Activated CD4-positive, alpha-beta T cell treated with anti-CD3 and anti-CD28 coated beads for 1 hour (primary cell): ENCODE measurements around the gene ZNF710.

Source experiments
- DNase-seq: peaks from one replicate; pipeline ENCODE4 v3.0.0-alpha.2; 2020

The ZNF710 gene

DNA sequence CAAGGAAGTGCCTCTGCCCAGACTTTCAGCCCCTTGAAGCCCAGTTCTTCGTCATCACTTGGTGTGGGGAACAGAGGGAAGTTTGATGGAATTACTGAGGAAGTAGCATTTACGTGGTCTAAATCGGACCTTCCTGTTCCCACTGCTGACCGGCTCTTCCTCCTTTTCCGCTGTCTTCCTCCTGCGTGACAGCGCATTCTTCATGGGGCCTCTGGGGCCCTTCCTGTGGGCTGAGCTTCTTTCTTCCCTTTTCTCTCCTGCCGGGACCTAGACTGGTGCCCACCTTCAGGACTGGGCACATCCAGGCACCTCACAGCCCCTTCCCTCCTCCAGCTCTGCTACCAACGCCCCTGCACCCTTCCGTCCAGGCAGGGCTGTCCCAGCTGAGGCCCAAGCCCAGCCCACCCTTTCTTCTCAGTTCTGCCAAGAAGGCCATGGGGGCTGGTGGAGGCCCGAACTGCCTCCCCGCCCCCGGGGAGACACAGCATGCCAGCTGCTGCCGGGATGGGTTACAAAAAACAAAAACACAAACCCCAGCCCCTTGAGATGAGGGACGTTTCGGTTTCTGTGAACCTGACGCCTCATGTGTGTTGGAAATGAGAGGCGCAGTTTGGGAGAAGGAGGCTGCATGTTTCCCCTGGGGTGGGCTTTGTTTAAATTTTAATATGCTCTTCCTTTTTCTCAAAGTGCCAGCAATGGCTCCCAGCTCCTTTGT is 19.1 kb downstream of the ZNF710 start:
- DNase-seq, result no peak

DNA sequence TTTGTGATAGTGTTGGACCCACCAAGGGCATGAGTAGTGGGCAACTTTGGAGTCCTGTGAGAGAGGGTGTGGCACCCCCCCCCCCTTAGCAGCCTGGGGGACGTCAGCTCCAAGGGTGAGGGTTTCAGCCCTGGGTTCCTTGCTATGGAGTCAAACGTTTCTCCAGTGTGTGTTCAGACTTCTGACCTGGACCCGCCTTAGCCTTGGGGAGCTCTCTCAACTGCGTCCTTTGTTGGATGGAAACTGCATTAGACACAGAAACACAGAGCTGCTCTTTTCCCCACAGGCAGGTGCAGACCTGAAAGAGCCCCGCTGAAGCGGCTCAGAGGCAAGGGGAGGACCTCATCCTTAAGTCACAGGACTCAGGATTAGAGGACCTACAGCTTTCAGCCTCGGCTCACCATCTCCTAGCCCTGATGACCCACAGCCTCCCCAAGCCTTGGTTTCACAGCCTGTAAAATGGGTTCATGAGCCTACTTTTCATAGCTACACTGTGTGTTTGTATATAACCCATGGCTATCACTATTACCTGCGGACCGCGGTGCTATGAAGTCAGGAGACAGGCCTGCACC is 19.9 kb downstream of the ZNF710 start:
- no peak for DNase-seq

DNA sequence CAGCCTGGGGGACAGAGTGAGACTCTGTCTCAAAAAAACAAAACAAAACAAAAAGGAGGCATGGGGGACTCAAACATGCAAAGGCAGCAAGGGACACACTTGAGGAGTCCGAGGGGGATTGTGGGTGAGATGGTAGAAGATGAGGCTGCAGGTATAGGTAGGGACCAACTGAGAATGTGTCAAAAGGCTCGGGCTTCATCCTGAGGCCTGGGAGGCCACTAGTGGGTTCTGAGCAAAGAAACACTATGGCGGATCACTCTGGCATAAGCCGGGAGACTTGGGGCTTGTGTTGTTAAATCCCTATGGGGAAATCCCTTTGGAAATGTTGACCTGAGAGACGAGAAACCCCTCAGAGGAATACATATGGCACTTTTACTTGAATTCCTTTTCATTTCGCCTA is 21.2 kb downstream of the ZNF710 start:
- no peak for DNase-seq

DNA sequence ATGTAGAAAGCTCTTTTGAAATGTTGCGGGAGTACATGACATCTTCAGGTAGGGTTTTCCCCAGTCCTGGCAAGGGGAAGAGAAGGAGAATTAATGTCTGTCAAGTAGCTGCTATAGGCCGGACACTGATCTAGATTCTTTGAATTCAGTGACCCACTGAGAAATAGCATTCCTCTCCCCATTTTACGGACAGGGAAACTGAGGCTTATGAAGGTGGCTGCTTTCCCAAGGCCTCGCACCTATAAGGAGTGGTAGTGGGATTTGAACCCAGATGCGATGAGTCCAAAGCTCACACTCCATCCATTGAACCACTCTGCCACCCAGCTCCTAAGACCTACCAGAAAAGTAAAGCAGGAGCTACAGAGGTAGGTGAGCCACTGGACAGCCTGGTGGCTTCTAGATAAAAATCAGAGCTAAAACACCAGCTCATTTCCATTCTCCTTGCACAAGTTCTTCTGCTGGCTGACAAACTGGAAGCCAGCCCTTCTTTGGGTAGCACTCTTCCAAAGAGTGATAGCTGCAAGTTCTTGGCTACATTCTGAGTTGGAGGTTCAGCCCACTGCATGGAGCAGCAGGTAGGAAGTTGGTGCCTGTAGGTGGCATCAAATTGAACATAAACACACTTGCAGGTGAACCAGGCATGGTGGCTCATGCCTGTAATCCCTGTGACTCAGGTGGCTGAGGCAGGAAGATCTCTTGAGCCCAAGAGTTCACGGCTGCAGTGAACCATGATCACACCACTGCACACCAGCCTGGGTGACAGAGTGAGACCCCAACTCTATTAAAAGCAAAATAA is 22.0 kb downstream of the ZNF710 start:
- DNase-seq, result no peak

DNA sequence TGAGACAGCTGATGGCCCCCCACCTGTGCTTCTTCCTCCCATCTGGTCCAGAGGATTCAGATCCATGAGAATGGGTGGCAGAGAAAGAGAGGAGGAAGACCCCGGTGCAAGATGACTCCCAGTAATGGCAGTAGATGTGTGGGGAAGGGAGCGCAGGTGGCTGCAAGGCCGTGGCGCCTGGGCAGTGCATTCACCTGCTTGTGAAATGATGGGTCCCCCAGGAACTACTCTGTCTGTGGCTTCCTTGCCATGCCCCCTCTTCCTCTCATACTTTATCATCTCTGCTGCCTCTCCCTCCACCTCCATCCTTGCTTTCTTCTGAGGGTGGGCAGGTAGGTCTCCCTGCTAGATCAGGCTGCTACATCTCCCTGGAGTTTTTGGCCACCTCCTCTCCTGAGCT is 23.3 kb downstream of the ZNF710 start:
- DNase-seq, result no peak

DNA sequence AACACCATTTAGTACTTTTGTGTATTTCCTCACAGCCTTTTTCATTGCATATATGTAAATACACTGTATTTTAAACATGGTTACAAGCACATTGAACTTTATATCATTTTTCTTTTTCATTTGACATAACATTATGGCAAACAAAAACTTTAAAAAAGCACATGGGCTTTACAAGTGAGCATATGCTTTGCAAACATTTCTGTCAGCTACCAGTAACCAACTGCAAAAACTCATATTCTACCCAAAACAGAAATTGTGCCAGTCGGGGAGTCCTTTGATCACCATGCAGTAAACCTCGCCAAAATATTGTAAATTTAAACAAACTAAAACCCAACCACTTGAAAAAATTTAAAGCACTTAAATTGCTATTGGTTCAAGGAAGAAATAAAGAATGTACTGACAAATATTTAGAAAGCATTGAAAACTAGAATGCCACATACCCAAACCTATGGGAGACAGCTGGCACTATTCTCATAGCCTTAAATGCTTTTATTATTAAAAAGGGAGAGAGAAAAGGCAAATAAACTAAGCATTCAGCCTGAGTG is 24.4 kb downstream of the ZNF710 start:
- no peak for DNase-seq

DNA sequence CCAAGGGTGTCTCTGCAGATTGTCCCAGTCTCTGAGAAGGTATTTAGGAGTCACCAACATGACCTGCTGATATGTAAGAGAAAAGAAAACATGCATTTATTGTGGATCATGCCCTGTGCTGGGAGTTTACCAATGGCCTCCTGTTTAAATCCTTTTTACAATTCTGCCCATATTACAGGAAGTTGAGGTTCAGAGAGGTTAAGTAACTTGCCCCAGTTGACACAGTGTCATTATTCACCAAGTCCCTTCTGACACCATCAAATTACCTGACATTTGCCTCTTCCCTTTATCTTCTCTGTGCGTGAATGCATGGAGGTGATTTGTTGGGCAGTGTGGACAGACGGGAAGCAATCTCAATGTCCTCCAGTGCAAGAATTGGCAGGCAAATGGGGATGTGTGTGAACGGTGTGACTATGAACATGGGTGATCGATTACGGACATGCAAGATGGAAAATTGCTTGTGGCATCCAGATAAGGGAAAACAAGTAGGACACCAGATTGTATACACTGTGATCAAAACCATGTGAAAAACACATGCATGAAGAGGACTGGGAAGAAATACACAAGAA is 27.3 kb downstream of the ZNF710 start:
- DNase-seq, result no peak

DNA sequence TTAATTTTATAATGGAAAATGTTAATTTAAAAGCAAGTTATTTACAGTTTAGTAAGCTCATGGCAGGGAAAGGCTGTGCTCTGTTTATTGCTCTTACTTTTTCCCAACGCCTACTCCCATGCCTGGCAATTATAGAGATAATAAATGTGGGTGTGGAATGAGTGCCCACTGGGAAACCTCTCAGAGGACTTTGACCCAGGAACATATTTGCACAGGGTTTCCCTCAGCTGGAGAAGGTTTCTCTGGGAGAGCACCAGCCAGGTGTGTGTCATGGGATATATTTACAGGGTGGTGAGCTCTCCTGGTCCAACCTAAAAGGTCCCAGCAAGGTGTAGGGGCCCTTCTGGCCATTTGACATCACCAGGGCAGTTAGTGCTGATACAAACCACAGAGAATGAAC is 27.9 kb downstream of the ZNF710 start:
- no peak for DNase-seq

DNA sequence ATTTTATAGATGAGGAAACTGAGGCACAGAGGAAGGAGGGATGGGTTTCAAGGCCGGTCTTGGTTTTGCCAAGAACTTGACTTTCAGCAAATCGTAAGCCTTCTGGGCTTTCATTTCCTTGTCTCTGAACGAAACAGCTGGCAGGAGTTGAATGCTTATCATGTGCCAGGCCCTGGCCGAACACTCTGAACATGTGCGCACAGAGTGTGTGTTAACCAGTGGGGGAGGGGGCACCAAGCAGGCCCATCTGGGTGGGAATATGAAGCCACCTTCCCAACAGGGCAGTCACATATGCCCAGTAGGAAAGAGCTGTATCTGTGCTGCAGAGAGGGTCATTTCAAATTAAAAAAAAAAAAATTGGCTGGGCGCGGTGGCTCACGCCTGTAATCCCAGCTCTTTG is 29.3 kb downstream of the ZNF710 start:
- DNase-seq, result no peak

DNA sequence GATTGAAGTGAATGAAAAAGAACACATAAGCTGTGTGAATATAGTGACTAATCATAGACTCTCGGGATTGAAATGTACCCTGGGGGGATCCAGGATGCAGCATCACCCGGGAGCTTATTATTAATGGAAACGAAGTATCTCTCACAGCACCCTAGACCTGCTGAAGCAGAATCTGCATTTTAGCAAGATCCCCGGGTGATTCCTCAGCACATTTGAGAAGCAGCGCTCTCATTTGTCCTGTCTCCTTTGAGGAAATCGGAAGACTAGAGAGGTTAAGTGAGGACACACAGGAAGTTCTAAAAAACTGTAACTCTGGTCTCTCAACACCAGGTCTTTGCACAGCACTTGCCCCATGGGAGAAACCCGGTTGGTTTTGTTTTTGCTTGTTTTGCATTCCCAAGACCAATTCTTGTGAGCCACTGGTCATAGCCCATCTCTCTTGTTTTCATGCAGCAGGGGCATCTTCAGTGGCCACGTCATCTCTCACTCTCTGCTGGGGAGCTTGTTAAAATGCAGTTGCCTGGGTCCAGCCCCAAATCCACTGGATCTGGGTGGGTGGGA is 30.2 kb downstream of the ZNF710 start:
- no peak for DNase-seq

DNA sequence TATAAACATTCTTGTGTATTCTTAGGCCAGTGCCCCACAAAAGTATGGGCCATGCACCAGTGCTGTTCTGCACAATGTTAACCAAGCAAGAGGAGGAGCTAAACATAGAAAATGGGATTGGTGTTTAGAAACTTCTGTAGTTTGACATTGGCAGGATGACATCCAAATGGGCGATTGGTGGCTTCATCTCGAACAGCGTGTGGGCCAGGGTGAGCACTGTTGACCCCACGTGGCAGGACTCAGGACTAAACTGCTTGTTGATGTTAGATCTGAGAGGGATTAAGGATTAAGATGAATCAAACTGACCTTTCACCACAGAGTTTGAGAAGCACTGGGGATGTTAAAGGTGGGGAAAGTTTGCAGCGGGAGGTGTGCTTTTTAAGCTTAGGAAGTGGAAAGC is 31.9 kb downstream of the ZNF710 start:
- no peak for DNase-seq

DNA sequence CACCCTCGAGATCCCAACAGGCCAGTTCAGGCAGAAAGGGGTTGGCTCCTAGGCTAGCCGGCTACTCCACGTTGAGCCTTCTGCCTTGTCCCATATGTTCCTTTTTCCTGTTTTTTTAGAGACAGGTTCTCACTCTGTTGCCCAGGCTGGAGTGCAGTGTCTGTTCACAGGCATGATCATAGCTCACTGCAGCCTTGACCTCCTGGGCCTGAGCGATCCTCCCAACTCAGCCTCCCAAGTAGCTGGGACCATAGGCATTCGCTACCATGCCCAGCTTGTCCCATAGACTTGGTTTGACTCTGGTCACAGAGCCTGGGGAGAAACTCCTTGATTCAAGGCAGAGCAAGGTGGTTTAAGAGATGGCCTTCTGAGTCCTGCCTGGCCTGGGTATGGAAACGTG is 32.3 kb downstream of the ZNF710 start:
- DNase-seq, result no peak

DNA sequence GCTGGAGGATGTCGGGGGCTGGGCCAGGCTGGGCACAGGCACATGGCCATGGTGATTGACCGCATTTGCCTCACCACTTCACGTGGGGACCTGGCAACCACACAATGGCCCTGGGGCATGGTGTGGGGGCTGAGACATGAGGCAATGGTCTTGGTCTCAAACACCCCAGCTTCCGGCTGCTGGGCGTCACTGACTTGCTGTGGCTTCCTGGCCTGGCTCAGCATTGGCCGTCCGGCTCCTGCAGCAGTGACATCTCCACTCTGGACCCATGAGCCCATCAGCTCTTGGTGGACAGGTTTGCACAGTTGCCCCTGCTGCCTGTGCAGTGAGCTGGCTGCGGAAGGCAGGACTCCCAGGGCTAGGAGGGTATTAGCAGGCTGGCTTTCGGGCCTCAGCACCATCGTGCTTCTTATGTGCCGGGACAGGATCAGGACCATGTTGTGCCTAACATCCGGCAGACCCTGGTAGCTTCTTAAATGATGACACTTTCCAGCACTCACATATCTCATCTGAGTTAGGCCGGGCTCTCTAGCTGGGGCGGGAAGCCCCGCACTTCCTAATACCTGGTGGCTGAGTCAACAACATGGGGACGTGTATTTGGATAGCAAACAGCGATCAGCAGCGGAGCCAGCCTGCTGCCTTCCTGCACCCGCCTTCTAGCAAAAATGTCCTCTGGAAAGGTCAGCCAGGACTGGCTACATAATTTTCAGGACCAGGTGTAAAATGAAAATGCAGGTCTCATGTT is 34.1 kb downstream of the ZNF710 start:
- DNase-seq, result no peak

DNA sequence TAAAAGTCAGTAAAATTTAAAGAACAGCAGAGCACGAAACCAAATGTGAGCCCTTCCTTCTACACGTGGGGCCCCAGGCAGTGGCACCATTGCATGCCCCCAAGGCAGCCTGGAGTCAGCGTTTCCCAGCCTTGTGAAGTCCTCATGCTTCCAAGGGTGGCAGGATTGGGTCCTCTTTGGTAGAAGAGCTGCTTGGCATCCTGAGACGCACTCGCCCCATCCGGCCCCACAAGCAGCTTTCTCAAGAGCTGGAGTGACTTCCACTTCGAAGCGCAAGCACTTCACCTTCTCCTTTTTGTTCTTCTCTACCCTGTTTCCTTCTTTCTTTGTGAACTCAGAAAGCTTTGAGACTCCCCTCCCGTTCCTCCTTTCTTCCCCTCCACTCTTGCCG is 34.7 kb downstream of the ZNF710 start:
- no peak for DNase-seq

DNA sequence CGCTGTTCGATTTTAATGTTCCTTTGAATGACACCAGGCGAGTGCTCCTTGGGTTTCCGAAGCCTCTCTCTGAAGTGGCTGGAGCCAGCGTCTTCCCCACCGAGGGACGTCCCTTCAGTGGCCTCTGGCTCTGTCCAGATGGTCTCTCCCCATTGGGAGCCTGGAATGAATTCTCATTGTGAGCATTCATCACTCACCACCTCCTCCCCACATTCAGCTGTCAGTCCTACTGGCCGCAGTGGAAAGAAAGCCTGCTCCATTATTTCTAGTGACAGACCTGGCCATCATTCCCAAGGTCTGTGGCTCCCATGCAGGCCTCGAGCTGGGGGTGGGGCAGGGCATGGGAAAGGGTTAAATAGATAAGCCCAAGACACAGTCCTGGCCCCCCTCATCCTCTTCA is 35.2 kb downstream of the ZNF710 start:
- no peak for DNase-seq

DNA sequence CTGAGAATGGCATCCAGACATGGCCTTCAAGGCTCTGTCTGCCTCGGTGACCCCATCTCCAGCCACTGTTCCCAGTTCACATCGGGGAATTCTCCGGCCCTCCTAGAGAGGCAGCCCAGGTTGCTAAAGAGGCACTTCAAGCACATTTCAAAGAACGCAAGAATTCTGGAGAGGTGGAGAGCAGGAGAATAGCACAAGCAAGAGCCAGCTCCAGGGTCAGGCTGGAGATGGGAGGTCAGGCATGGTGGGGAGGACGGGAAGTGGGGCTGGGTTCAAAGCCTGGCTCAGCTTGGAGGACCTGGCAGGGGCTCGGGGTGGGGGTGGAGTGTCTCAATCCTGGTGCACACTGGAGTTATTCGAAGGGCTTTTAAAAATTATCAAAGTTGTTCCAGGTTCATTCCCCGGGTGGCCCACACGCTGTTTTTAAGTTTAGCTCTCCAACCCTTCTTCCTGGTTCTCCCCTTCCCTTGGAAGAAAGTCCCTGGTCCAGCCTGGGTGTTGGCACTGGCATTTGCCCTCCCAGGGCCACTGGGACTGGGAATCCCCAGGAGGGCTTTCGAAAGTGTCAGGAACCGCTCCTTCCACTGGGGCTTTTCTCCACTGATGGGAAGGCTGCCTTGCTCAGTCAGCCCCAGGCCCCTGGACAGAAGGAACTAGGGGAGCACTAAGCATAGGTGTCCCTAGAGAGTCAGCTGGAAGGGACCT is 35.8 kb downstream of the ZNF710 start:
- DNase-seq, result no peak

DNA sequence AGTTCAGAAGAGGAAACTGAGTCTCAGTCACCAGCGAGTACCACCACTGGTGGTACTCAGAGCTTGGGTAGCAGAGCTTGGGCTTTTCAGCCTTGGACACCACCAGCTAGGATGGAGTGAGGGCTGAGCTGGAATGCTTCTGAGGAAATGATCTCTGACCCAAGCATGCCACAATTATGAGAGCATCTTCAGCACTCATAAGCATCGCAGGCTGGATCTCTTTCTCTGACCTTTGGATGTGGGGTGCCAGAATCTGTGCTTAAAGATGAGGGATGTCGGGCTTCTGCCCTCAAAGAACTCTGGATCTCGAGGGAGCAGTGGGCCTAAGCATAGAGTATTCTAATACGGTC is 36.4 kb downstream of the ZNF710 start:
- no peak for DNase-seq

DNA sequence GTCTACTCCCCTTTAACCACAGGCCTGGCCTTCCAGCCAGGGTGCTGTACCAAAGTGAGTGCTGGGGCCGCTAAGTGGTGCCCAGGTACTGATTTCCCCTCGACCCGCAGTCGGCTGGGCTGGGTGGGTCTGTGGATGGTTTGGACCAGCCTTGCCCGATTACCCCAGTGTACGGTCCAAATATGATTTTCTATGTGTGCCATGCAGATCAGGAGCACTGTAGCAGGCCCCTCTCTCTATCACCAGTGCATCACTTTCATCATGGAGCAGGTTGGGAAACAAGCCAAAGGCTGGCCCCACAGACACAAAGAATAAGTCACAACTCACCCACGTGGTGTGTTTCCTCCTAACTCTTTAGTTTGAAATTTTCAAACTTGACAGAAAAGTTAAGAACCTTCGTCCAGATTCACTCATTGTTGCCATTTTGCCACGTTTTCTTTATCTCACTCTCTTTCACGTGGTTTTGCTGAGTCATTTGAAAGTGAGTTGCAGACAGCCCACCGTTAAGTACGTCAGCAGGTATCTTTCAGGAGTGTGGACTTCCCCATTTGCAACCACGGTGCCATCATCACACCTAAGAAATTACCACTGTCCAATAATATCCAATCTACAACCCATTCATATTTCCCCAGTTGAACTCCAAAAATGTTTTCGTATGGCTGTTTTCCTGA is 37.0 kb downstream of the ZNF710 start:
- DNase-seq, result no peak

DNA sequence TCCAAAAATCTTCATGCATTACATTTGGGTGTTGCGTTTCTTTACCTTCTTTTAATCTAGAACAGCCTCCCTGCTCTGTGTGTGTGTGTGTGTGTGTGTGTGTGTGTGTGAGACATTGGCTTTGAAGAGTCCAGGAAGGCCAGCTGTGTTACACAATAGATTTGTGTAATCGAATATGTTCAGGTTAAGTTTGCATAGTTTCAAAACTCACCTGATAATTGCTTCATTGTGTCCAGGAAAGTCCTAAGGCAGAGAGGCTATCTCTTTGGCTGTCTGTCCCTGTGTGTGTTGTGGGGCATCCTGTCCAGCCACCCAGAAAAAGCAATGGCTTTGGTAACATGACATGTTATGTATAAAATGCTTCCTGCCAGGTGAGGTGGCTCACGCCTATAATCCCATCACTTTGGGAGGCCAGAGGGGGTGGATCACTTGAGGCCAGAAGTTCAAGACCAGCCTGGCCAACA is 37.5 kb downstream of the ZNF710 start:
- DNase-seq, result no peak

DNA sequence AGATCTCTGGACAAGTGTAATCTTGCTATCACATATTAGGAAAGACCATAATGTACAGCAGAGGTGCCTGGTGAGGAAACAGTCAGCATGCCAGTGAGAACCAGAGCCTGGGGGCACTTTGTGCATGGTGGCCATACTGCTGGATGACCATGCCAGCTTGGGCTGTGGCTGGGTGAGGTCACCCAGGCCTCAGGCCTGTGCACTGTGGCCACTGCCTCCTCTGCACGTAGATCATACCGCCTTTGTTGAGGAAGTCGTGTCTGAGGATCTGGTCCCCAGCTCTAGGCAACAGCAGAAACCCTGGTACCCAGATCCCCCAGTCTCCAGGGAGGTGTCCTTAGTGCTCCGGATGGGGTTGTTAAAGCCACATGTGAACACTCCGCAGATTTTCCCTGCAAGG is 38.9 kb downstream of the ZNF710 start:
- no peak for DNase-seq

DNA sequence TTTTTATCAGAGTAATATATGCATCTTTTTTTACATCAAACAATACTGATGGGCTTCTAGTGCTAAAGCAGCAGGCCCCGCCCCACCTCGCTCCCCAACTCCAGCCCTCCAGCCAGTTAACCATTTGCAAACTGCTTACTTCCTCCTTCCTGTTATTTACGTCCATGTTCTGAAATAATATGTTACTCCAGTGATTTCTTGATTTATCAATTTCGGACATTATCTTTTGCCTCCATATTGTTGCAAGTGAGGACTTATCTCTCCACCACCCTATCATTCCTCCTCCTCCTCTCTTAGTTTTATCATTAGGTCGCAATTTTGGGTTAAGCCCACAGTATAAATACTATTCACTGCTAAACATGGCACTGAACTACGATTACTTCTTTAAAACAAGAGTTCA is 39.5 kb downstream of the ZNF710 start:
- DNase-seq, result no peak
